OCI-LY3 (cell line): ENCODE measurements around the gene ME3.
"Not testable (repeated sequence)": the region's sequence is repeated elsewhere in the genome, so short reads cannot be mapped to it uniquely, and the experiment has no call there.

Source experiments
- H2AFZ ChIP-seq: fragments of 200-600, 300-600 bp; shearing (Covaris generic); 2 replicates; pipeline ENCODE4 v1.6.0; 2014; ENCODE audit warnings: antibody characterized with exemption, low read depth, low read length
- H3K27ac ChIP-seq: fragments of 200-600, 300-600 bp; sonication (generic); 2 replicates; pipeline ENCODE4 v1.5.1; 2014; ENCODE audit warnings: mild to moderate bottlenecking, low read length, moderate library complexity, mixed read lengths
- H3K27me3 ChIP-seq: fragments of 200-600, 300-600 bp; sonication (generic); 2 replicates; pipeline ENCODE4 v1.6.1; 2014; ENCODE audit warnings: low read depth, low read length, mixed read lengths
- H3K36me3 ChIP-seq: fragments of 200-600, 300-600 bp; sonication (generic); replicated peaks from 2 replicates; pipeline ENCODE3; 2014; ENCODE audit warnings: low read depth, low read length, mixed read lengths
- H3K4me1 ChIP-seq: fragments of 300-600, 200-600 bp; sonication (generic); 2 replicates; pipeline ENCODE4 v1.6.1; 2014; ENCODE audit warnings: low read length, mixed read lengths
- H3K4me2 ChIP-seq: fragments of 200-600, 300-600 bp; sonication (generic); 2 replicates; pipeline ENCODE4 v1.6.1; 2014; ENCODE audit warnings: low read length, mixed read lengths
- H3K4me3 ChIP-seq: fragments of 300-600, 200-600 bp; sonication (generic); 2 replicates; pipeline ENCODE4 v1.5.1; 2014; ENCODE audit warnings: antibody characterized with exemption, mild to moderate bottlenecking, low read length, moderate library complexity
- H3K79me2 ChIP-seq: fragments of 300-600, 200-600 bp; shearing (Covaris generic); 2 replicates; pipeline ENCODE4 v1.6.1; 2014; ENCODE audit warnings: mild to moderate bottlenecking, low read length, mixed read lengths
- H3K9ac ChIP-seq: fragments of 300-600, 200-600 bp; shearing (Covaris generic); 2 replicates; pipeline ENCODE4 v1.6.0; 2014; ENCODE audit warnings: mild to moderate bottlenecking, low read length, moderate library complexity
- H3K9me3 ChIP-seq: fragments of 200-600, 300-600 bp; shearing (Covaris generic); 2 replicates; pipeline ENCODE4 v1.6.1; 2014; ENCODE audit warnings: low read length, mixed read lengths; ENCODE audit not compliant: insufficient read depth
- H4K20me1 ChIP-seq: fragments of 200-600, 300-600 bp; sonication (generic); 2 replicates; pipeline ENCODE4 v1.6.1; 2016; ENCODE audit warnings: low read length, mixed read lengths; ENCODE audit not compliant: insufficient read depth
- EZH2phosphoT487 ChIP-seq: fragments of 200-600 bp; shearing (Covaris generic); IDR thresholded peaks from 2 replicates; pipeline ENCODE4 v1.6.1; 2018; ENCODE audit warnings: antibody characterized with exemption, mixed run types, low read depth
- TF ChIP-seq, protein P1 (sequence below): fragments of 200-600, 300-600 bp; sonication (generic); IDR thresholded peaks from 2 replicates; pipeline ENCODE4 v1.5.1; 2014; ENCODE audit warnings: antibody characterized with exemption, low read length, low read depth

ME3 gene

GRCh38 chr11:86418917-86419316 lies 253.5 kb downstream of the ME3 start:
- Histone ChIP-seq H2AFZ (no peak overlapping the region), H3K4me2 (no peak overlapping the region), H3K4me1 (peaks cover 17% of the 10 kb centered on the region), H3K9me3 (no peaks in the 10 kb centered on the region), H3K79me2 (no peaks in the 10 kb centered on the region), H3K9ac (no peak overlapping the region), H4K20me1 (no peaks in the 10 kb centered on the region), H3K4me3 (no peak overlapping the region), H3K36me3 (no peaks in the 10 kb centered on the region), H3K27me3 (no peaks in the 10 kb centered on the region), H3K27ac (no peak overlapping the region)
- TF ChIP-seq, protein P1, sequence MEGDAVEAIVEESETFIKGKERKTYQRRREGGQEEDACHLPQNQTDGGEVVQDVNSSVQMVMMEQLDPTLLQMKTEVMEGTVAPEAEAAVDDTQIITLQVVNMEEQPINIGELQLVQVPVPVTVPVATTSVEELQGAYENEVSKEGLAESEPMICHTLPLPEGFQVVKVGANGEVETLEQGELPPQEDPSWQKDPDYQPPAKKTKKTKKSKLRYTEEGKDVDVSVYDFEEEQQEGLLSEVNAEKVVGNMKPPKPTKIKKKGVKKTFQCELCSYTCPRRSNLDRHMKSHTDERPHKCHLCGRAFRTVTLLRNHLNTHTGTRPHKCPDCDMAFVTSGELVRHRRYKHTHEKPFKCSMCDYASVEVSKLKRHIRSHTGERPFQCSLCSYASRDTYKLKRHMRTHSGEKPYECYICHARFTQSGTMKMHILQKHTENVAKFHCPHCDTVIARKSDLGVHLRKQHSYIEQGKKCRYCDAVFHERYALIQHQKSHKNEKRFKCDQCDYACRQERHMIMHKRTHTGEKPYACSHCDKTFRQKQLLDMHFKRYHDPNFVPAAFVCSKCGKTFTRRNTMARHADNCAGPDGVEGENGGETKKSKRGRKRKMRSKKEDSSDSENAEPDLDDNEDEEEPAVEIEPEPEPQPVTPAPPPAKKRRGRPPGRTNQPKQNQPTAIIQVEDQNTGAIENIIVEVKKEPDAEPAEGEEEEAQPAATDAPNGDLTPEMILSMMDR: peak; percentile 71
- TF ChIP-seq EZH2phosphoT487: no peak

- Histone ChIP-seq H3K27ac (no peak overlapping the region), H4K20me1 (no peaks in the 10 kb centered on the region), H3K9me3 (no peaks in the 10 kb centered on the region), H3K36me3 (no peaks in the 10 kb centered on the region), H3K4me2 (0 out of 2 replicates have a peak overlapping the region, but pooled peaks have one; percentile 3), H3K27me3 (no peaks in the 10 kb centered on the region), H3K9ac (no peak overlapping the region), H2AFZ (no peak overlapping the region), H3K4me3 (no peak overlapping the region), H3K79me2 (no peaks in the 10 kb centered on the region), H3K4me1 (peaks cover 17% of the 10 kb centered on the region)
- TF ChIP-seq, protein P1: no peak
- TF ChIP-seq EZH2phosphoT487: no peak
These were observed 253.9 kb downstream of the ME3 start for GRCh38 chr11:86418513-86418912.

GRCh38 chr11:86418106-86418505 lies 254.3 kb downstream of the ME3 start:
- H3K27ac ChIP-seq: no peak overlapping the region
- H2AFZ ChIP-seq: no peak overlapping the region
- 0 out of 2 replicates have a peak overlapping the region, but pooled peaks have one; percentile 3 for H3K4me2 ChIP-seq
- no peaks in the 10 kb centered on the region for H3K27me3 ChIP-seq
- H3K9me3 ChIP-seq: no peaks in the 10 kb centered on the region
- TF ChIP-seq, protein P1: no peak
- no peak for TF ChIP-seq EZH2phosphoT487
- no peak overlapping the region for H3K9ac ChIP-seq
- no peaks in the 10 kb centered on the region for H3K36me3 ChIP-seq
- no peaks in the 10 kb centered on the region for H3K79me2 ChIP-seq
- no peaks in the 10 kb centered on the region for H4K20me1 ChIP-seq
- peaks cover 17% of the 10 kb centered on the region for H3K4me1 ChIP-seq
- H3K4me3 ChIP-seq: no peak overlapping the region

GRCh38 chr11:86416951-86417350 lies 255.5 kb downstream of the ME3 start:
- not testable (repeated sequence) for H3K27ac ChIP-seq, H4K20me1 ChIP-seq, H3K4me3 ChIP-seq, H3K9ac ChIP-seq, H3K9me3 ChIP-seq, H3K79me2 ChIP-seq, H2AFZ ChIP-seq, H3K36me3 ChIP-seq, H3K27me3 ChIP-seq
- Histone ChIP-seq H3K4me2 (peak overlapping the region; percentile 34), H3K4me1 (peaks cover 17% of the 10 kb centered on the region)

GRCh38 chr11:86416494-86416893 lies 255.9 kb downstream of the ME3 start:
- Histone ChIP-seq H2AFZ (no peak overlapping the region), H3K4me1 (peaks cover 17% of the 10 kb centered on the region), H3K9ac (no peak overlapping the region), H3K4me2 (peak overlapping the region; percentile 34), H3K4me3 (no peak overlapping the region), H3K79me2 (no peaks in the 10 kb centered on the region), H3K9me3 (no peaks in the 10 kb centered on the region), H3K27ac (no peak overlapping the region), H4K20me1 (no peaks in the 10 kb centered on the region), H3K27me3 (no peaks in the 10 kb centered on the region), H3K36me3 (no peaks in the 10 kb centered on the region)
- TF ChIP-seq, protein P1: no peak
- TF ChIP-seq EZH2phosphoT487: no peak
